ENCODE results near the gene CDCA7L.
"Not testable (repeated sequence)": the region's sequence is repeated elsewhere in the genome, so short reads cannot be mapped to it uniquely, and the experiment has no call there.

The CDCA7L gene

DNA sequence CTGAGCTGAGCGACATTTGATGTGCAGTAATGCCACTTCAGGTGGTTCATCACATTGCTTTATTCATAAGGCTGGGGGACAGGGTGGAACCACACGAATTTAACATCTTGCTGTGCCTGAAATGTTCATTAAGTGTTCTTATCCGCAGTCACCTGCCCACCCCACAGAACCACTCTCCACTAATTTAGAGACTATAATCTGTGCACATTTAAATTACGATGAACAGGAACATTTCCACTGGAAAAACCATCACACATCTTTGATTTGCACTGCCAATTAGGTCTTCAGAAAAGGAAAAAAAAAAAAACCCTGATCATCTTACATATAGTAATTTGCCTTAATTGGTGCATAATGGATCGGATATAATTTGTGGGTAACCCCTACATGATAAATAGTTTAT lies 2.3 kb downstream of the CDCA7L start:
- no peak for DNase-seq (ENCODE audit: low read depth, low spot score)

DNA sequence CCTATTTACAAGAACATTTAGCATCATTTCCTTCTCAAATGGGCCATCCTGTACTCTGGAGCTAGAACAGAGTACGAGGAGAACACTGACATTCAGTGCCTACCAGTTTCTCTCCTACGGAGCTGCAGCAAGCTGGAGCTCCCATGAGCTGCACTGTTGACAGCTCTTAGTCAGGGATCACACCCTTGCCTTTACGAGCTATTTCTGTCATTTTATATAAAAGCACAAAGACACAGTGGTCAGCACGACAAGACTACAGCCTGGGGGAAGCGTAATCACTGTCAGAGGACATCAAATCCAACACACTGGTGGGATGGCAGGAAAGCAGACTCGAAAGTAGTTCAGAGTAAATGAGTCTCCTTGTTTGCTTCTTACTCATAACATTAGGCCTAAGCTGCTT lies 2.7 kb downstream of the CDCA7L start:
- no peak for DNase-seq (ENCODE audit: low read depth, low spot score)

DNA sequence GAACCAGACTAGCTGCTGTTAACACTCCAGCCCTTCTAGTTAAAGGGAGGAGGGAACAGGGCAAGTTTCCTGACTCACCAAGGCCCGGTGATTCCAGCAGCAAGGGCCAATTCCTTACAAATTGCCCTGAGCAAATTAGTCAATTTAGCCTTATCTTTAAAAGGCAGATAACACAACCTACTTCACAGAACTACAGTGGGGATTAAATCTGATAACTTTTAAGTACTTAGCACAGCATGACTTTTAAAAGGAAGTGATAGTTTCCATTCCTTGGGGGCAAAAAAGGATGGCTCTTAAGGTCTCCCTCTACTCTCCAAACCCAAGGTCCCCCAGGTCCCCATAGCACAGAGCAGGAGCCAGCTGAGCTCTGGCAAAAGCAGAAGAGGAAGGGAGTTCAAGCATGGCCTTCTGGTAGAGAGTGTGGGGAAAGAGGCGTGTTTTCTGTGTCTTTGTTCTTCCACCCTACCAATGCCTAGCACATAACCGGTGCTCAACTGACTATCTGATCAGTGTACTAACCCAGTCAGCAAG lies 4.0 kb downstream of the CDCA7L start:
- no peak for DNase-seq (ENCODE audit: low read depth, low spot score)

DNA sequence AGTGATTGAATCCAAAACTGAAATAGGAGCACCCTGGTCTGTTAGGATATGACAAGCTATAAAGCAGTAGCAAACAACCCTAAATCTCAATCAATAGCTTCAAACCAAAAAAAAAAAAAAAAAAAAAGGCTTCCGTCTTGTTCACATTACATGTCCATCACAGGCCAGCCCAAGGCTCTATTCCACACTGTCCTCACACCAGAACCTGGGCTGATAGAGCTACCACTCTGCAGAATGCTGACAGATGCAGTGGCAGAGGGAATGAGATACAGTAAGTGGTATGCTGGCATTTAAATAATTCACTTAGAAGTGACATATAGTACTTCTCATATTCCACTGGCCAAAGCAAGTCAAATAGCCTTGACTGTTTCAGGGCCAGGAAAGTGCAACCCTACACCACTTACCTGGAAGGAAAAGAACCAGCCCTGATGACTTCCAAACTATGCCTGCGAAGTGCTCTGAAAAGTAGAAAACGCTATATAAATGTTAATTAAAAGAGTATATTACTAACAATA lies 5.8 kb downstream of the CDCA7L start:
- DNase-seq (ENCODE audit: low read depth, low spot score): no peak

DNA sequence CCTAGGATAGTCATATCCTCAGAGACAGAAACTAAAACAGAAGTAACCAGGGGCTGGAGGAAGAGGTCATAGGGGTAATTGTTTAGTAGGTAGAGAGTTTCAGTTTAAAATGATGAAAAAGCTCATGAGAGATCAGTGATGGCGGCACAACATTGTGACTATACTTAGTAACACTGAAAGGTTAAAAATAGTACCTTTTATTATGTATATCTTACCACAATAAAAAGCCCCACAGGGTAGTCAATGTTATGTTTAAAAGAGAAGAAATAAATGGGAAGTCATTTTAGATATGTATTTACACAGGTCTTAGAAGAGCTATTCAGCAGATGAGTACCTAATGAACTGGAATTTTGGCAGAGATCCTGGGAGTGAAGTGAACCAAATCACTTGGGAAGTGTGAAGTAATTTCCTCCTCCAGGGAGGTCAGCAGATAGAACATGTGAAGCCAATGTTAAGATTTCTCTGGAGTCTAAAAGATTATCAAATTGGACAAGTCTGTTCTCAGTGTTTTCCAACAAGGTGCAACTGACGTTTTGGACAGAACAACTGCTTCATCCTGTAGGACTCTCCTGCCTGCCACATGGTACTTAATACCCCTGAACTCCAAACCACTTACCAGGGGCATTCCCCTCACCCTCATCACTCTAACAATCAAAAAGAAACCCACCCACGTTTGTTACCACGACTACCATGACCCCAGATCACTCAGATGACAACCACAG lies 6.4 kb downstream of the CDCA7L start:
- DNase-seq (ENCODE audit: low read depth, low spot score): no peak

DNA sequence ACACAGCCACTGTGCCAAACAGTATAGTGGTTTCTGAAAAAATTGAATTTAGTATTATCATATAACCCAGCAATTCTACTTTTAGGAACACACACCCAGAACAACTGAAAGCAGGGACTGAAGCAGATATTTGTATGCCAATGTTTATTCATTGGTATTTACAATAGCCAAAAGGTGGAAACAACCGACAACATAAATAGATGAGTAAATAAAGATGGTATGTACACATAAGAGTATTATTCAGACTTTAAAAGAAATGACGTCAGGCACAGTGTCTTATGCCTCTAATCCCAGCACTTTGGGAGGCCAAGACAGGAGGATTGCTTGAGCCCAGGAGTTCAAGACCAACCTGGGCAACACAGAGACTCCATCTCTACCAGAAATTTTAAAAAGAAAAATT lies 7.2 kb downstream of the CDCA7L start:
- no peak for DNase-seq (ENCODE audit: low read depth, low spot score)

GRCh38 chr7:21934808-21935207 lies 10.9 kb downstream of the CDCA7L start:
- DNase-seq (ENCODE audit: low read depth, low spot score): no peak

DNA sequence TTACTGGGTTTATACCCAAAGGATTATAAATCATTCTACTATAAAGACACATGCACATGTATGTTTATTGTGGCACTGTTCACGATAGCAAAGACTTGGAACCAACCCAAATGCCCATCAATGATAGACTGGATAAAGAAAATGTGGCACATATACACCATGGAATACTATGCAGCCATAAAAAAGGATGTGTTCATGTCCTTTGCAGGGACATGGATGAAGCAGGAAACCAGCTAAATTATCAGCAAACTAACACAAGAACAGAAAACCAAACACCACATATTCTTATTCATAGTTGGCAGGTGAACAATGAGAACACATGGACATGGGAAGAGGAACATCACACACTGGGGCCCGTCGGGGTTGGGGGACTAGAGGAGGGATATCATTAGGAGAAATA lies 12.4 kb downstream of the CDCA7L start:
- not testable (repeated sequence) for DNase-seq (ENCODE audit: low read depth, low spot score)

DNA sequence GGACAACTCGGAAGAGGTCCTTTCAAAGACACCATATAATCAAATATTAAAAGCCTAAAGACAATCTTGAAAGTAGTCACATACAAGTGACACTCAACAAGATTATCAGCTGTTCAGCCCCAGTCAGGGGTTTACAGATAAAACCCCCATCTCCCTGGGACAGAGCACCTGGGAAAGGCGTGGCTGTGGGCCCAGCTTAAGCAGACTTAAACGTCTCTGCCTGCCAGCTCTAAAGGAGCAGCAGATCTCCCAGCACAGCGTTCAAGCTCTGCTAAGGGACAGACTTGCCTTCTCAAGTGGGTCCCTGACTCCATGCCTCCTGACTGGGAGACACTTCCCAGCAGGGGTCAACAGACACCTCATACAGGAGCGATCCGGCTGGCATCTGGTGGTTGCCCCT lies 18.0 kb downstream of the CDCA7L start:
- DNase-seq (ENCODE audit: low read depth, low spot score): no peak

DNA sequence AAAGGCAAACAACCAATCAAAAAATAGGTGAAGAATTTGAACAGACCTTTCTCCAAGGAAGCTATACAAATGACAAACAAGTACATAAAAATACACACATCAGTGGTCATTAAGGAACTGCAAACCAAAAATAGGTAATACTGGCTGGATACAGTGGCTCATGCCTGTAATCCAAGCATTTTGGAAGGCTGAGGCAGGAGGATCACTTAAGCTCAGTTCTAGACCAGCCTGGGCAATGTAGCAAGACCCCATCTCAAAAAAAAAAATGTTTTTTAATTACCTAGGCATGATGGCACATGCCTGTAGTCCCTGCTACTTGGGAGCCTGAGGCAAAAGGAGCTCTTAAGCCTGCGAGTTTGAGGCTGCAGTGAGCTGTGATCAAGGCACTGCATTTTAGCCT lies 19.3 kb downstream of the CDCA7L start:
- no peak for DNase-seq (ENCODE audit: low read depth, low spot score)

- peak; percentile 59 for DNase-seq (ENCODE audit: low read depth, low spot score)
These were observed 22.0 kb downstream of the CDCA7L start for GRCh38 chr7:21923658-21924057.

GRCh38 chr7:21922605-21923004 lies 23.1 kb downstream of the CDCA7L start:
- no peak for DNase-seq (ENCODE audit: low read depth, low spot score)

GRCh38 chr7:21920936-21921335 lies 24.8 kb downstream of the CDCA7L start:
- DNase-seq (ENCODE audit: low read depth, low spot score): no peak

DNA sequence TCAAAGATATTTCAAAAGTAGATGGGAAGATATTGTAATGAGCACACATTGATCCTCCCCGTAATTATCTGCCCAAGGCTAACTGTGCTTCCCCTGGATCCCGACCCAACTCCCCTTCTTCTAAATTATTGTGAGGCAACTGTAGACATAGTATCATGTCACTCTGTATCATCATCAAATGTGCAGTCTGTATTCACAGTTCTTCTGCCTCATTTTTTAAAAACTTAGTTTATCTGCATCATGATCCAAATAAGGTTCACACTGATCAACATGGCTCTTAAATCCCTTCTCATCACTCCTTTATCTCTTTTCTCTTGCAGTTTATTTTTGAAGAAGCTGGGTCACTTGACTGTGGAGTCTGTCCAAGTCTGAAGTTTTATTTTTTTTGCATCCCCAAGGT lies 27.5 kb downstream of the CDCA7L start:
- no peak for DNase-seq (ENCODE audit: low read depth, low spot score)

DNA sequence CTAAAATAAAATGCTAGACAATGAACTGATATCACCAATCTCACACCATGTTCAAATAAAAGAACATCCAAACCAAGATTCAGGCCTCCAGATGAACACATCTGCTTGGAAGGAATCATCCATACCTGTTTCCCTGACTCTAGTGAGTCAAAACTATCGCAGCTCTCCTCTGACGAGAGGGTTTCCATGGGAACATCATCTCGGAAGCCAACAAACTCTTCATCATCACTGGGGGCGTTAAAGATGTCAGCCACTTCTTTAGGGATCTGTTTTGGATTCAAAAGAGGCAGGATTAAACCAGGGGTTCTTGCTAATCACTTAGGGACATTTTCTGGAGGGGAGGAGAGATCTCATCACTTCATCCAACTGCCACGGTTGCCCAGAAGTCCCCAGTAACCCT lies 29.1 kb downstream of the CDCA7L start:
- no peak for DNase-seq (ENCODE audit: low read depth, low spot score)

GRCh38 chr7:21916176-21916575 lies 29.5 kb downstream of the CDCA7L start:
- DNase-seq (ENCODE audit: low read depth, low spot score): no peak

DNA sequence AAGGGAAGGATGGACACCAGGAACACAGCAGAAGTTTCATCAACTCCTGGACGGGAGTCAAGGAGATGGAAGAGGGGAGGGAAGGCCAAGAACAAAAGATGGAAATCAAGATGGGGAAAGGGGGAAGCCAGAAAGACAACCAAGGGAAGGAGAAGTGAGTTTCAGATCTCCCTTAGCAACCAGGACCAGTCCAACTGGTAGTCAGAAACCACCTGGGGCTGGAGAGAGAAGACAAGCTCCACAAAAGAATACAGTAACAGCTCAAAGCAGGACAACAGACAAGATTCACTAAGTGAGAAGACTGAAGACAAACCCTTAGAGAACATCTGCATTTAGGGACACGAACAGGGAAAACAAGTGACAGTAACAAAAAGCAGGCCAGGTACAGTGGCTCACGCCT lies 30.6 kb downstream of the CDCA7L start:
- no peak for DNase-seq (ENCODE audit: low read depth, low spot score)

DNA sequence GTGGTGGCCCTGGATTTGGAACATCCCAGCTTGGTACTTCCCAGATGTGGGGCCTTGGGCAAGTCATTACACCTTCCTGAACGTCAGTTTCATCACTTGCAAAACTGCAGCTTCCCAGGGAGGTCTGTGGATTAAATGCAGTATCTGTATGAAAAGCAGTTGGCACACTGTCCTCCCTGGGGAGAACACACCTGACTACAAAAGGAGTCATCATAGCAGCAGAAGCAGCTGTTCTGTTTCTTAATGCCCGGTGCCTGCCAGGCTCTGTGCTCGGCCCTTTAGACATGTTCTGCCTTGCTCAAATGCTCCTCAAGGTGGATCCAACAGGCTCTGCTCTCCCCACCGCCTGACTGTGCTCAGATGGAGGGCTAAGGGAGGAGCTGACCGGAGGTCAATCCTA lies 31.0 kb downstream of the CDCA7L start:
- no peak for DNase-seq (ENCODE audit: low read depth, low spot score)

DNA sequence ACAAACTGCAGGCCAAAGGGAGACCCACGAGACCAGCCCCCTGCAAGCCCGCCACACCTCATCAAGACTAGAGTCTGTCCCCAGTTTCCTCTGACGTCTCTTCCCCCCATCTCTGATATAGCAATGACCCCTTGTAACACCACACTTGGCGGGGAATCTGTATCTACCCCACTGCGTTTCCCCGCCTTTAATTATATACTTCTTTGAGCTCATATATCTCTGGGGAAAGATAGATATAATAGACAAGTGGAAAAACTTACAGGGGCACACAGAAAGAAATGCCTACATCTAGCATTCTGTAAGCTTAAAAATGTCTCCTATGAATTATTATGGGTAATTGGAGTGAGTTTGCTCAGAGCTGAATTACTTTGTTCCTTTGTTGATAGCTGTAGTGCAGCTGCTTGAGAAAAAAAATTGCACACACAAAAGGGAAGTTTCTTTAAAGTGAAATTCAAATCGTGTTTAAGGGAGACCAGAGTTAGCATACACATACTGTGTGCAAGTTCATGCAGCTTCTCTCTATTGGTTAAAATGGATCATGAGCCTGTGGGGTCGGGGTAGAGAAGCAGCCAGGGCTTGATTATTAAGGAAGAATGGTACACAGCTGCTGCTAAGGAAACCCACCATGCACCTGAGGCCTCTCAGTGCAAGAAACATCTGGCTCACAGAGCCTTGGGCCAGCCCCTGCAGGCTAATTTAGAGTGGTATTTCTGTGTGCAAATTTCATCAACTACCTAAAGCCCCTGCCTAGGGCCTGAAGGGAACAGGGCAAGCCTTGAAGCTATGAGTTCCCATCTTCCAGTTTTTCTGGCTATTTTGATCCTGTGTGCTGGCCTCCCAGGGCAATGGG lies 32.5 kb downstream of the CDCA7L start:
- DNase-seq (ENCODE audit: low read depth, low spot score): no peak

DNA sequence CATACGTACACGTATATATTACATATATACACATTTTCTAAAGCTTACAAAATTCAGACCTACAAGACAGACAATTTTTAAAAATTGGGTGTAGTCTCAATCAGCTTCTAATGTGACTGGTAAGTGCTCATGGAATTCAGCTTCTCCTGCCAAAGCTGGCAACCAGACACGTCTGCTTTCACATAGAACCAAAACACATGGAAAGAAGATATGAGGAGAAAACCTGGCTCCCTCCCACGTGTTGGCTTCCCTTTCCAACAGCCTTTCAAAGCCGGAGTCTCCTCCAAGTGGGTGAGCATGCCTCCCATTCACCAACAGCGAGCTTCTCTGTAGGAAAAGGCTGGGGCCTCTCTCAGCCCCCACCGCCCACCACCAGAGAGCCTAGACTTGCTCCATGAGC lies 33.4 kb downstream of the CDCA7L start:
- no peak for DNase-seq (ENCODE audit: low read depth, low spot score)

DNA sequence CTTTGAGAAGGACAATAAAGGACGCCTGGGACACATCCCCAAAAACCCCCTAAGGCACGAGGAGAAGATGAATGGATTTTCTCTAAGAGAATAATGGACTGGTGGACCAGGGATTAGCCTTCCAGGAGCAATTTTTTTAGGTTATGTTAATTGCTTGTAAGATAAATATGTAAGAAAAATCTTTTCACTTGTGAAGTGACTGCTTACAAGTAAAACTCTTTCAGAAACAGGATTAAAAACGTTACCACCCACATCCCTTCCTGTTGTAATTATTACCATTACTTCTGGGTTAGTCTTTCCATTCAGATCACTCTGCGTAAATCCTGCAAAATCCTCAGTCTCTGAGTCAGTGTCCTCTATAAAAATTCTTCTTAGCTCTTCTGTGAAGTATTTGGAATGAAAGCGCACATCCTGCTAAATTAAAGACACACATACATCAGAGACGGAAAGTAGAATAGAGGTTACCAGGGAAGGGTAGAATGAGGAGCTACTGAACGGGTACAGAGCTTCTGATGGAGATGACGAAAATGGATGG lies 34.3 kb downstream of the CDCA7L start:
- no peak for DNase-seq (ENCODE audit: low read depth, low spot score)

- DNase-seq (ENCODE audit: low read depth, low spot score): no peak
These were observed 35.4 kb downstream of the CDCA7L start for GRCh38 chr7:21910253-21910652.

Data from smooth muscle cell of the brain vasculature (primary cell).